Calu3 (cell line): ENCODE data around the gene UNK. TPM values are rescaled to one million over a fixed set of nuclear protein-coding genes. Genes with fewer than 3 reads are reported as not detected.

Source experiments
- BruUV-seq: library from RNA; stranded (reverse); fragments of 400-500 nt; replicated peaks from 2 replicates; lab custom pipeline; 2021; lab: Mats Ljungman, UMichigan
- CTCF ChIA-PET: fragments of 300-600 bp; sonication (Branson Sonifier 250); formaldehyde crosslinking; loops from one replicate; lab custom pipeline; 2022; ENCODE audit warnings: antibody characterized with exemption; lab: Charles Lee
- DNase-seq: peaks from one replicate; pipeline ENCODE4 v3.0.0; 2022
- H3K27ac Mint-ChIP-seq: one replicate; pipeline ENCODE4 v1.8.0; 2022; ENCODE audit warnings: mixed read lengths; ENCODE audit not compliant: unreplicated experiment
- H3K27me3 Mint-ChIP-seq: one replicate; pipeline ENCODE4 v1.8.0; 2022; ENCODE audit warnings: mixed read lengths; ENCODE audit not compliant: unreplicated experiment
- H3K36me3 Mint-ChIP-seq: one replicate; pipeline ENCODE4 v1.8.0; 2022; ENCODE audit warnings: mild to moderate bottlenecking, moderate library complexity, mixed read lengths; ENCODE audit not compliant: insufficient read depth, unreplicated experiment
- H3K4me1 Mint-ChIP-seq: one replicate; pipeline ENCODE4 v1.8.0; 2022; ENCODE audit warnings: mild to moderate bottlenecking, low read depth, mixed read lengths; ENCODE audit not compliant: unreplicated experiment
- H3K4me3 Mint-ChIP-seq: one replicate; pipeline ENCODE4 v1.8.0; 2022; ENCODE audit warnings: mild to moderate bottlenecking, low read depth, moderate library complexity, mixed read lengths; ENCODE audit not compliant: unreplicated experiment
- H3K9me3 Mint-ChIP-seq: one replicate; pipeline ENCODE4 v1.8.0; 2022; ENCODE audit warnings: low read depth, mixed read lengths; ENCODE audit not compliant: unreplicated experiment
- intact Hi-C: fragments of 100-400 bp; cut with micrococcal nuclease; formaldehyde crosslinking; loops from one replicate; pipeline ENCODE4 v1.10.0; 2022; ENCODE audit not compliant: unreplicated experiment
- total RNA-seq: library from RNA; stranded (reverse); gene quantifications from 2 replicates; pipeline ENCODE4 v1.2.3, GENCODE V29; 2022
- TF ChIP-seq, protein P1 (sequence below): fragments of 200-600 bp; IDR thresholded peaks from one replicate; pipeline ENCODE4 v1.8.0; 2022; ENCODE audit warnings: antibody characterized with exemption; ENCODE audit not compliant: unreplicated experiment

UNK gene
- total RNA-seq, 1 experiment from 2014 or later, result 26.0 TPM

DNA sequence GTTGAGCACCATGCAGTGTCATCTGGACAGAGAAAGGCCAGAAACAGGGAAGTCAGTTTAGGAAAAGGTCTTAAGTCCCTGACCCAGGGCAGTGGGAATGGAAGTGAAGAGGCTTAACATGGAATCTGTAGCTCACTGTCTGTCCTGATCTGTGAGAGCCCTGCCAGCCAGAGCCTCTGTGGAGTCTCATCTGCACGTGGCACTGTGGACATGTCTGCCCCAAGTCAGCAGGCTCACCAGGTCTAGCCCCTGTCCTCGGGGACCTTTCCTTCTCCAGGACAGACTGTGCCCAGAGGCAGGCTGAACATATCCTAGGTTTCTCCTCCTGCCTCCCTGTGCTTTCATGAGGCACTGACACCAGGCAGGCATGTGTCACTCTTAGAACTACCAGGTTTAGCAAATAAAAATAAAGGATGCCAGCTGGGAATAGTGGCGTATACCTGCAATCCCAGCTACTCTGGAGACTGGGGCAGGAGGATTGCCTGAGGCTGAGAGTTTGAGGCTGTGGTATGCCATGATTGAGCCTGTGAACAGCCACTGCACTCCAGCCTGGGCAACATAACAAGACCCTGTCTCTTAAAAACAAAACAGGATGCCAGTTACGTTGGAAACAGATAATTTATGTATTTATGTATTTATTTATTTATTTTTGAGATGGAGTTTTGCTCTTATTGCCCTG, 22.4 kb downstream of the UNK start:
- intact Hi-C loops, result no loop called here
- CTCF ChIA-PET, result no interaction called here
- H3K4me1 Mint-ChIP-seq, result no peaks in the 10 kb centered on the region
- H3K27ac Mint-ChIP-seq, result no peak overlapping the region
- peaks cover 5% of the 10 kb centered on the region for H3K36me3 Mint-ChIP-seq
- BruUV-seq, result no TSS peak
- H3K9me3 Mint-ChIP-seq, result no peaks in the 10 kb centered on the region
- TF ChIP-seq, protein P1, sequence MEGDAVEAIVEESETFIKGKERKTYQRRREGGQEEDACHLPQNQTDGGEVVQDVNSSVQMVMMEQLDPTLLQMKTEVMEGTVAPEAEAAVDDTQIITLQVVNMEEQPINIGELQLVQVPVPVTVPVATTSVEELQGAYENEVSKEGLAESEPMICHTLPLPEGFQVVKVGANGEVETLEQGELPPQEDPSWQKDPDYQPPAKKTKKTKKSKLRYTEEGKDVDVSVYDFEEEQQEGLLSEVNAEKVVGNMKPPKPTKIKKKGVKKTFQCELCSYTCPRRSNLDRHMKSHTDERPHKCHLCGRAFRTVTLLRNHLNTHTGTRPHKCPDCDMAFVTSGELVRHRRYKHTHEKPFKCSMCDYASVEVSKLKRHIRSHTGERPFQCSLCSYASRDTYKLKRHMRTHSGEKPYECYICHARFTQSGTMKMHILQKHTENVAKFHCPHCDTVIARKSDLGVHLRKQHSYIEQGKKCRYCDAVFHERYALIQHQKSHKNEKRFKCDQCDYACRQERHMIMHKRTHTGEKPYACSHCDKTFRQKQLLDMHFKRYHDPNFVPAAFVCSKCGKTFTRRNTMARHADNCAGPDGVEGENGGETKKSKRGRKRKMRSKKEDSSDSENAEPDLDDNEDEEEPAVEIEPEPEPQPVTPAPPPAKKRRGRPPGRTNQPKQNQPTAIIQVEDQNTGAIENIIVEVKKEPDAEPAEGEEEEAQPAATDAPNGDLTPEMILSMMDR, result no peak
- no peak overlapping the region for H3K4me3 Mint-ChIP-seq
- no peak for DNase-seq
- no peaks in the 10 kb centered on the region for H3K27me3 Mint-ChIP-seq

GRCh38 chr17:75807861-75808260, 23.3 kb downstream of the UNK start:
- no peak for DNase-seq
- no peak overlapping the region for H3K27ac Mint-ChIP-seq
- intact Hi-C loops, result no loop called here
- TF ChIP-seq, protein P1, result no peak
- H3K27me3 Mint-ChIP-seq, result no peaks in the 10 kb centered on the region
- no TSS peak for BruUV-seq
- peaks cover 9% of the 10 kb centered on the region for H3K36me3 Mint-ChIP-seq
- H3K9me3 Mint-ChIP-seq, result no peaks in the 10 kb centered on the region
- H3K4me3 Mint-ChIP-seq, result no peak overlapping the region
- no peaks in the 10 kb centered on the region for H3K4me1 Mint-ChIP-seq
- CTCF ChIA-PET, result no interaction called here

DNA sequence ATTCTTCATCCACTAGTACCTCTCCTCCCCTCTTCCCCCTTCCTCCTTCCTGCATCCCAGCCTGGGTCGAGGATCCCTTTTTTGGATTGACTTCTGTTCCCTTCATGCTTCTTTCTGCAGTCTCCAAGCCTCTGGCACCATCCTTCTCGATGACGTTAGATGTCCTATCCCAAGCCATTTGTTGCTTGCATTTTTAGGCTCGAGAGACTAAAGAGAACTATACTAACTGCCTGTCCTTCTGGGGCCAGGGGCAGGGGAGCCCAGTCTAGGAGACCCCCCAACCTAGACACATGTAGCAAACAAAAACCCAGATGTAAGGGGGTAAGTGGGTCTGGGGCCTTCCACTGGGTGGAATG, 23.9 kb downstream of the UNK start:
- Mint-ChIP-seq H3K27ac (no peak overlapping the region), H3K27me3 (no peaks in the 10 kb centered on the region), H3K9me3 (no peaks in the 10 kb centered on the region), H3K4me1 (no peaks in the 10 kb centered on the region), H3K36me3 (peaks cover 11% of the 10 kb centered on the region), H3K4me3 (no peak overlapping the region)
- TF ChIP-seq, protein P1, result no peak
- CTCF ChIA-PET, result no interaction called here
- intact Hi-C loops, result no loop called here
- DNase-seq, result no peak
- no TSS peak for BruUV-seq

GRCh38 chr17:75808905-75809621, 24.5 kb downstream of the UNK start:
- no peak for DNase-seq
- Mint-ChIP-seq H3K27me3 (no peaks in the 10 kb centered on the region), H3K36me3 (peaks cover 11% of the 10 kb centered on the region), H3K4me3 (no peak overlapping the region), H3K4me1 (no peaks in the 10 kb centered on the region), H3K9me3 (no peaks in the 10 kb centered on the region), H3K27ac (no peak overlapping the region)
- intact Hi-C loops, result no loop called here
- no TSS peak for BruUV-seq
- CTCF ChIA-PET, result no interaction called here
- TF ChIP-seq, protein P1, result no peak
